ENCODE data around the gene SAV1. TPM values are rescaled to one million over a fixed set of nuclear protein-coding genes. Genes with fewer than 3 reads are reported as not detected.
"Not testable (repeated sequence)": the region's sequence is repeated elsewhere in the genome, so short reads cannot be mapped to it uniquely, and the experiment has no call there.

SAV1 gene
- total RNA-seq, 1 donor from 2014 or later, result 31.7 TPM

GRCh38 chr14:50704454-50705010 lies 36.4 kb upstream of the SAV1 start:
- Mint-ChIP-seq H3K27ac (no peak overlapping the region), H3K4me1 (no peaks in the 10 kb centered on the region), H3K9me3 (peaks cover 18% of the 10 kb centered on the region), H3K27me3 (ENCODE audit: low read depth) (peaks cover 2% of the 10 kb centered on the region), H3K36me3 (no peaks in the 10 kb centered on the region), H3K4me3 (no peak overlapping the region)
- no peak for DNase-seq (ENCODE audit: low spot score in 2 of 2, unreplicated experiment in 2 of 2)
- TF ChIP-seq CTCF (IDR thresholded peaks at IDR 0.05; ENCODE audit: unreplicated experiment), result no peak

GRCh38 chr14:50697659-50698290 lies 29.7 kb upstream of the SAV1 start:
- no peak for TF ChIP-seq CTCF (IDR thresholded peaks at IDR 0.05; ENCODE audit: unreplicated experiment)
- H3K27me3 Mint-ChIP-seq (ENCODE audit: low read depth), result peaks cover 2% of the 10 kb centered on the region
- no peak overlapping the region for H3K4me3 Mint-ChIP-seq
- H3K27ac Mint-ChIP-seq, result no peak overlapping the region
- peaks cover 55% of the 10 kb centered on the region for H3K9me3 Mint-ChIP-seq
- no peak for DNase-seq (ENCODE audit: low spot score in 2 of 2, unreplicated experiment in 2 of 2)
- peaks cover 5% of the 10 kb centered on the region for H3K36me3 Mint-ChIP-seq
- H3K4me1 Mint-ChIP-seq, result no peaks in the 10 kb centered on the region

DNA sequence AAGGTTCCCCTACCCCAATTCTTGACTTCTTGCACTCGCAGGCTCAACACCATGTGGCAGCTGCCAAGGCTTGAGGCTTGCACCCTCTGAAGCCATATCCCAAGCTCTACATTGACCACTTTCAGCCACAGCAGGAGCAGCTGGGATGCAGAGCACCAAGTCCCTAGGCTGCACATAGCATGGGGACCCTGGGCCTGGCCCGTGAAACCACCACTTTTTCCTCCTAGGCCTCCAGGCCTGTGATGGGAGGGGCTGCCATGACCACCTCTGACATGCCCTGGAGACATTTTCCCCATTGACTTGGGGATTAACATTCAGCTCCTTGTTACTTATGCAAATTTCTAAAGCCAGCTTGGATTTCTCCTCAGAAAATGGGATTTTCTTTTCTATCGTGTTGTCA lies 26.2 kb upstream of the SAV1 start:
- H3K27me3 Mint-ChIP-seq (ENCODE audit: low read depth); H3K27ac Mint-ChIP-seq; H3K4me1 Mint-ChIP-seq; DNase-seq (ENCODE audit: low spot score in 2 of 2, unreplicated experiment in 2 of 2); H3K4me3 Mint-ChIP-seq; H3K36me3 Mint-ChIP-seq: not testable (repeated sequence)
- peaks cover 51% of the 10 kb centered on the region for H3K9me3 Mint-ChIP-seq

DNA sequence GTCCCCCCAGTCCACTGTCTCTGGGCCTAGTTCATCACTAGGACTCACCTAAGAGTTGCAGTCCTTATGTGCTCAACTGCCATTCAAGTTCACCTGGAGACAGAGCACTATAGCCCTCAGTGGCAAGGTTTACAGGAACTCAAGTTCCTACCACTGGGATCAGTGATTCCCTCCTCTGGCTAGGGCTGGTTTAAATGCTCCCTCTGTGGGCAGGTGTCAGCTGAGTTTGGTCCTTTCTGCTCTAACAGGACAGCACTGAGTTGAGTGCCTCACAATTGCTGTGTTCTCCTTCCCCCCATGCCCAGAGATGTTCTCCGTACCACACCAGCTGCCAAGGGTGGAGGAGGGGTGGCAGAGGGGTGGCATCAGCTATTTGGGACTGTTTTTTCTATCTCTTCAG lies 20.8 kb upstream of the SAV1 start:
- no peaks in the 10 kb centered on the region for H3K27me3 Mint-ChIP-seq (ENCODE audit: low read depth)
- H3K9me3 Mint-ChIP-seq, result peaks cover 37% of the 10 kb centered on the region
- no peaks in the 10 kb centered on the region for H3K4me1 Mint-ChIP-seq
- TF ChIP-seq CTCF (IDR thresholded peaks at IDR 0.05; ENCODE audit: unreplicated experiment), result no peak
- no peaks in the 10 kb centered on the region for H3K36me3 Mint-ChIP-seq
- DNase-seq (ENCODE audit: low spot score in 2 of 2, unreplicated experiment in 2 of 2), result no peak
- H3K27ac Mint-ChIP-seq, result no peak overlapping the region
- no peak overlapping the region for H3K4me3 Mint-ChIP-seq

DNA sequence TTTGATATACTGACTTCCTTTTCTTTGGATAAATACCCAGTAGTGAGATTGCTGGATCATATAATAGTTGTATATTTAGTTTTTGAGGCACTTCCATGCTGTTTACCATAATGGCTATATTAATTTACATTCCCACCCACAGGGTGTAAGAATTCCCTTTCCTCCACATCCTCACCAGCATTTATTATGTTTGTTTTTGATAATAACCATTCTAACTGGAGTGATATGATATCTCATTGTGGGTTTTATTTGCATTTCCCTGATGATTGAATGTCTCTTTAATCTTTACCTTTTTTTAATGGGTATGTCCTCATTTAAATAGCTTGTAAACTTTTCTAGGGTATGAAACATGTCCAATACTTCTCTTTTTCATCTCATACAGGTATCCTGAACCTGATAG lies 11.6 kb upstream of the SAV1 start:
- Mint-ChIP-seq H3K4me1 (peaks cover 15% of the 10 kb centered on the region), H3K27me3 (ENCODE audit: low read depth) (no peaks in the 10 kb centered on the region), H3K4me3 (no peak overlapping the region), H3K36me3 (peaks cover 2% of the 10 kb centered on the region), H3K27ac (no peak overlapping the region), H3K9me3 (peaks cover 16% of the 10 kb centered on the region)
- no peak for TF ChIP-seq CTCF (IDR thresholded peaks at IDR 0.05; ENCODE audit: unreplicated experiment)
- DNase-seq (ENCODE audit: low spot score in 2 of 2, unreplicated experiment in 2 of 2), result no peak

DNA sequence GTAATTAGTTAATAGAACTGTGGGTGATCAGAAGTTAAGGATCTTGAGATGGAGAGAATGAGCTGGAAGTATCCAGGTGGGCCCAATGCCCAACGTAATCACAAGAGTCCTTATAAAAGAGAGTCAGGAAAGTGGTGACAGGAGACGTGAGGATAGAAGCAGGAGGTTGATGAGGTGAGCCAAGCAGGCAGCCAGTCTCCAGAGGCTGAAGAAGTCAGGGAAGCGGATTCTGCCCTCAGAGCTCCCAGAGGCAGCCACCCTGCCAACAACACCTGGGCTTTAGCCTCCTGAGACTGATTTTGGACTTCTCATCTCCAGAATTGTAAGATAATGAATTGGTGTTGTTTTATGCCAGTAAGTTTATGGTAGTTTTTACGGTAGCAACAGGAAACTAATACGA lies 10.1 kb upstream of the SAV1 start:
- Mint-ChIP-seq H3K36me3 (peaks cover 2% of the 10 kb centered on the region), H3K4me3 (no peak overlapping the region), H3K4me1 (peaks cover 15% of the 10 kb centered on the region), H3K27ac (no peak overlapping the region), H3K9me3 (peaks cover 19% of the 10 kb centered on the region), H3K27me3 (ENCODE audit: low read depth) (no peaks in the 10 kb centered on the region)
- no peak for DNase-seq (ENCODE audit: low spot score in 2 of 2, unreplicated experiment in 2 of 2)
- TF ChIP-seq CTCF (IDR thresholded peaks at IDR 0.05; ENCODE audit: unreplicated experiment), result no peak
